NCI-H2196 treated with DMSO at 0.1 percent for 48 hours (cell line): ENCODE measurements around the gene KRTAP5-2.
"Not testable (repeated sequence)": the region's sequence is repeated elsewhere in the genome, so short reads cannot be mapped to it uniquely, and the experiment has no call there.

Source experiments
- DNase-seq: peaks from one replicate; lab custom pipeline; 2025; ENCODE audit not compliant: unreplicated experiment; lab: John Stamatoyannopoulos, UW

Gene KRTAP5-2, protein sequence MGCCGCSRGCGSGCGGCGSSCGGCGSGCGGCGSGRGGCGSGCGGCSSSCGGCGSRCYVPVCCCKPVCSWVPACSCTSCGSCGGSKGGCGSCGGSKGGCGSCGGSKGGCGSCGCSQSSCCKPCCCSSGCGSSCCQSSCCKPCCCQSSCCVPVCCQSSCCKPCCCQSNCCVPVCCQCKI

DNA sequence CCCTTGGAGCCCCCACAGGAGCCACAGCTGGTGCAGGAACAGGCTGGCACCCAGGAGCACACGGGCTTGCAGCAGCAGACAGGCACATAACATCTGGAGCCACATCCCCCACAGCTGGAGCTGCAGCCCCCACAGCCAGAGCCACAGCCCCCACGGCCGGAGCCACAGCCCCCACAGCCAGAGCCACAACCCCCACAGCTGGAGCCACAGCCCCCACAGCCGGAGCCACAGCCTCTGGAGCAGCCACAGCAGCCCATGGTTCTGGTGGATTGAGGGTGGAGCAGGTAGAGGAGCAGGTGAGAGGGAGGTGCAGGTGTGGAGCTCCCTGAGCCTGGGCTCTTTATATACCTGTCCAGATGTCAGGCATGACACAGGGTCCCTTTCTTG, at the start of gene KRTAP5-2:
Gene KRTAP5-2, minus strand, starts transcription at position 301 of the 387 bp plus-strand sequence. Its CDS starts 44 bp downstream, at position 257.
- no peak for DNase-seq

DNA sequence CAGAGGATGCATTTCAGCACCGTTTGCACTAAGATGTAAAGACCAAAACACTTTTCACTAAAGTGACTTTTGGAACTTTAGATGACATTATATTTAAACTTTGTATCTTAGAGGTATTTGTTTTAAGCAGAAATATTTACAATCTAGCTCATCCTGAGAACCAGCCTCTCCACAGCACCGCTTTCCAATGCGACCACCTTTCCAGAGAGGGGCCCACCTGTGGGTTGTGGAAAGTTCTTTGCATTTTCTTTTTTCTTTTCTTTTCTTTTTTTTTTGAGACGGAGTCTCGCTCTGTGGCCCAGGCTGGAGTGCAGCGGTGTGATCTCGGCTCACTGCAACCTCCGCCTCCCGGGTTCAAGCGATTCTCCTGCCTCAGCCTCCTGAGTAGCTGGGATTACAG, 48.4 kb upstream of the KRTAP5-2 start:
- not testable (repeated sequence) for DNase-seq

DNA sequence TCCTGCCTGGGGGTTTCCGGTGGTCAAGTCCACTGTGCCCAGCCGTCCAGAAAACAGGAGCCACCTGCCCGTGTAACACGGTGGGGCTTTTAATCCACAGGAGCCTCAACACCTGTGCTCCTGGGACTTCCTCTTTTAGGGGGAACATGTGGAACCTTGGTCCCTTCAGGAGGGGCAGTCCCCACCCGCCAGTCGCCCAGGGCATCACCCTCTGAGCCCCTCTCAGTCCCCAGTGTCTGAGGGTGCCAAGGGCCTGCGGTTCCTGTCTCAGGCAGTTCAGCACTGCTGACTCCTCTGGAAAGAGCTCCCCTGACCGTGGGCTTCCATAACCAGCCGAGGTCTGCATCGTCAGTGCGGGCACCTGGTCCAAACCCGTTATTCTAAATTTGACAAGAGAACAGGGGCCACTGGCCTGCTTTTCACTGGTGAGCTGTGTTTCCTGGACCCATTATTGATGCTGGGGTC, 47.3 kb upstream of the KRTAP5-2 start:
- no peak for DNase-seq

DNA sequence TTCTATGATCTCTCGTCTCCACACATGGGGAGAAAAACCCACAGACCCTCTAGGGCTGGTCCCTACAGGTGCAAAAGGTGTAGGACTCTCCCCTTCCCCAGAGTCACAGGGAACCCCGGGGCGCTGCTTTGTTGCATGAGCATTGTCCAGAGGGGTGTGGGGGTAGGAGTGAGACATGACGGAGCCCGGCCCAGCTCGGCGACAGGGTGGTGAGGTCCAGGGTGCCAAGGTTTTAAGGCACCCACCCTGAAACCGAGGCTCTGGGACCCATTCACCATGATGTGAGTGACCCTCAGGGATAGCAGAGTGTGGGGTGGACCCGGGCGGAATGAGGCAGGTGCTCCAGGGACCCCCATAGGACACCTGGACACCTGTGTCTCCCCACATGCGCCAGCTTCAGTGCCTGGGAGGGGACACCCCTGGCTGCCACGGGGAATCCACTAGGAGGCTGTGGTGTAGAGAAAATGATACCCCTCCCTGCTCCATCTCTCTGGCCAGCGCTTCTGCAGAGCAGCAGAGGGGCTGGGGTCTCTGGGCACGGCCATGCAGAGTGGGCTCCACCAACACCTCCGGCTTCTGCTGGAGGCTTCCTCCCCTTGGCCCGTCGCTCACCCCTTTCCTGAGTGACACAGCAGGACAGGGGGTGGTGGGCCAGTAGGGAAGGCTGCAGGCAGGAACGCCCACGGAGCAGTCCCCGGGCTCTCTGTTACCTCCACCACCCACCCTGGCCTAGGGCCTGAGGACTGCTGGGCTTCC, 46.7 kb upstream of the KRTAP5-2 start:
- DNase-seq, result no peak

DNA sequence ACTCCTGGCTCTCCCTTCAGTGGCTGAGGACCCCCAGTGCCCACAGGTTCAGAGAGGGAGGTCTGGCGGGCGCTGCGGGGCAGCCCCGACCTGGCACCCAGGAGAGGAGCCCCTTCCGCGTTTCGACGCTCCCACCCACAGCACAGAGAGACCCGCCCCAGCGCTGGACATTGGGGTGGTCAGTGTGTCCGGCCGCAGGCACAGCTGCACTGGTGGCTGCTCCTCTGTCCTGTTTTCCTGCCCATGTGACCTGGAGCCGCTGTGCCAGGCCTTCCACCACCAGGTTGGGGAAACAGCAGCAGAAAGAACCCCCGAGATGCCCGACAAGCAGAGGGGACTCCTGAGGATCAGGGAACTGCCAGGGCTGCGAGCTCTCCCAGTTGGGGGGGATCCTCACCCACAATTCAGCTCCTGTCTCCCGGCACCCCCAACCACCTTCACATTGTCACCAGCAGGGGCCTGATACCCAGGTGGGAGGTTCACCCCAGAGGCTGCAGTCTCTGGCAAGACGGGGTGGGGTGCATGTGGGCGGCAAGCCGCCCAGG, 45.1 kb upstream of the KRTAP5-2 start:
- DNase-seq, result no peak

DNA sequence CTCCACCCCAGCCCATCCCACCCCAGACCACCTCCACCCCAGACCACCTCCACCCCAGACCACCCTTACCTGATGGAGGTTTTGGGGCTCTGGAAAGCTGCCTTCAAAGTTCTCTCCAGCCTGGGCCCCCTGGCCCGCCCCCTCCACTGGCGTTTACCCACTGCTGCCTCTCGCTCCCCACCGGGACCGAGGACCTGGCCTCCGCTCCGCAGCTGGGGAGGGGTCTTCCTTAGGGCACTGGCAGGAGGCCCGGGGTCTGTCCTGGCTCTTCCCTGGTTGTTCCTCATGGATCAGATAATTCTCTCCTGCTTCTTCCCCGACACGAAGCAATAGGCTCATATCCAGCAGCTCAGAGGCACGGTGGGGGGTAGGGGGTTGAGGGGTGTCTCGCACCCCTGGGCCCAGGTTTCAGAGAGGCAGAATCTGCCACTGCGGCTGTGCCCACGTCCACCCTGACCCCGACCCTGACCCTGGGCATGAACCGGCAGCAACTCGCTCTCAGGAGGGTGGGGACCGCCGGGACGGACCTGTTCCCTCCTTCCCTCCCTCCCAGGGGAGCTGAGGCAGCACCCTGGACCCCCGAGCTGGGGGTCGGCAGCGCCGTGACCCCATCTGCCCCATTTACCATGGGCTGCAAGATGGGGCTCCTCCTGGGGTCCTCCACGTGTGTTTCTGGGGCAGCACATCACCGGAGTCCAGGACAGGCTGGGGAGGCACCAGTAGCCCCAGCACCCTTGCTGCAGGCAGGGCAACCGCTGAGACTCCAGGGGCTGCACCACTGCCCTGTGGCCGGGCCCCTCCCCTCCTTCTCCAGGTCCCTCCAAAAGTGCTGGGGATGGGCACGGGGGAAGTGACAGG, 44.4 kb upstream of the KRTAP5-2 start:
- DNase-seq, result no peak

DNA sequence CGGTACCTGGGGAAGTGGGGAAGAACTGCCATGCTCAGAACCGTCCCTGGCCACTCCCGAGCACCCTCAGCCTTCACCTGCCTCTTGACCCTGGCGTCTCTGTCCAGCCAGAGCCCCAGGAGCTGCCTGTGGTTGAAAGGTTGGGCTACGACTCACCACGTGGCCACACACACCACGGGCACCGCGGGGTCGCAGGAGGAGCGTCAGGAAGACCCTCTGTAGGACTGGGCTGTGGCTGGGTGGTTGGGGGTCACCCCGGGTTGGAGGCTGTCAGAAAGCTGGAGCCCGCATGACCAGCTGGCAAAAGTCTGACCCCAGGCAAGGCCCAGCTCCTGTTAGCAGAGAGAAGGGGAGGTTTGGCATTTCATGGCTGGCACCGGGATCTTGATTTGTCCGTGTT, 43.0 kb upstream of the KRTAP5-2 start:
- DNase-seq, result no peak

DNA sequence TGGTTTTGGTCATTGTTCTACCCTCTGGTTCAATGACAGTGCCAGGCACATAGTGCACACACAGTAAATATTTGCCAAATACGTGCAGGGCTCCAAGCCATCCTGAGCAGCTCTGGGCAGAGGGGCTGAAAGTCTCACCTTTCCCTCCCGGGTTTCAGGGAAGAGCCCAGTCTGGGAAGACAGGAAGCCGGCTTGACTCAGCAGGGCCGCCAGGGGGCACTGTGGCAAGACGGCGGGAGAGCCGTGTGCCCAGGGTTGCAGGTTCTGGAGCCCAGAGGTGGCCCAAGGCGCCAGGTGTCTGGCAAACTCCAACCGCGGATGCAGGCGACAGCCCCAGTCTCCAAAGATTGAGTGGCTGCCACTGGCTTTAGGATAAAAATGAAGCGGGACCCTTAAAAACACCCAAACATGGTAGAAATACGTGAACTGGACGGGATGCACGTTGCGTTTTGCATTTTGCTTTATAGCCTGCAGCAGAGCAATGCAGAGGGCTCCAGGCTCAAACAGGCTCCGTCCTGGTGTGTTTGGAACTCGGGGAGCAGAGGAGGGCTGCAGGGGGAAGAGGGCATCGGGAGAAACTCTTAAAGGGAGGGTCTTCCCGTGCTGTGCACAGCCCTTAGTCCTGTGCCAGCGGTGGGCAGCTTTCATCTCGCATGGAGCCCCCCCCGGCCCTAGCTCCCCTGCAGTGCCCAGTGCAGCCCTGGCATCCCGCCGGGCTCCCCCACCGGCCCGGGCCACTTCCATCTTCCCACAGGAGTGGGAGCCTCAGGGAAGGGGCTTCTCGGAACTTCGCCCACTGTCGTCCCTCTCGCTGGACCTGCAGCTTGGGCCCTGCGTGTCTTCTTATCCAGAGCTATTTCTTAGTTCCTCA, 42.2 kb upstream of the KRTAP5-2 start:
- no peak for DNase-seq

DNA sequence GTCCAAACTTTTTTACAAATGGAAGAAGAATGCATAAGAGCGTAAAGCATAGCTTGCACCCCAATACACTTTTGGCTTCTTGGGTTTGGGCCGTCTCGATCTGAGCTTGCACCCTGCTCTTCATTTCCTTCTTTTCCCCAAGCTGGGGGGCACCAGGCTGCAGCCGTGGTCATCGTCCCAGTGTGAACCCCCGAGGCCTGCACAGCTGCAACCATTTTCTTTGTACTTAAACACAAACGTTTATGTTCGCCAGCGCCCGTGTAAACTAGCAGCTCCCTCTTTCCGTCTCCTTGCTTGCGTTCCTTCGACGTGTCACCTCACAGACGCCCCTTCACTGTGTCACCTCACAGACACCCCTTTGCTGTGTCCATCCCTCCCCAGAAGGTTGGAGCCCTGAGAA, 41.6 kb upstream of the KRTAP5-2 start:
- DNase-seq, result no peak

DNA sequence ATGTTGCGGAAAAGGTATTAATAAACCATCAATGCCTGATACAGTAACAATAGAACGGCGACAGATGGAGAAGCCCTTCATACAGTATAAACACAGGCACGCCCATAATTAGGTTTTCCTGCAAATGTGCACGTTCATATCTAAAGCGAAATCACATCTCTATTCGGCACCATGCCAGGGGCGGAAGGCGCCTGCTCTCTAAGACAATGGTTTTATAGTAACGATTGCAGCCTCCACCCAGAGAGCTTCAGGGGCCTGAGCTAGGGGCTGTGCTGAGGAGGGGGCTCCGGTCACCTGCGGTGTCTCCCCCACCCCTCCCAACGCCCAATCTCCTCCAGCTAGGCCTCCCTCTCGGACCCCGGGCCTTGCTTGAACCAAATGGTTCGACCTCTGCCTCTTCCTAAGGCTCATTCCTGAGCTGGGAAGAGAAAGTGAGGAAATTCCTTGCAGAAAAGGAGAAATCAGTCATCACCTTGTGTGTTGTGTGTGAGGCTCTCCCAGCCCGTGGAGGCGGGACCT, 41.1 kb upstream of the KRTAP5-2 start:
- DNase-seq, result no peak

DNA sequence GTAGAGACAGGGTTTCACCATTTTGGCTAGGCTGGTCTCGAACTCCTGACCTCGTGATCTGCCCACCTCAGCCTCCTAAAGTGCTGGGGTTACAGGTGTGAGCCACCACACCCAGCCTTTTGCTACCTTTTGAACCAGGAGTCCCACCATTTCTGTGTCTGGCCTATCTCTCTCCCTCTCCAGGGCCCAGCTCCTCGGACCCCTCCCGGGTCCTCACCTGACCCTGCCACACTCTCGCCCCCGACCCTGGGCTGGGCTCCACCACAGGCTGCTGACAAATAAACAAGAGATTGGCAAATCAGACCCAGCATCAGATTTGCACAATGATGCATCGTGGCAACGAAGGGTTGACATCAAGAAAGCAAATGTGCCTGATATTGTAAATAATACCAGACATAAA, 40.2 kb upstream of the KRTAP5-2 start:
- DNase-seq, result no peak

DNA sequence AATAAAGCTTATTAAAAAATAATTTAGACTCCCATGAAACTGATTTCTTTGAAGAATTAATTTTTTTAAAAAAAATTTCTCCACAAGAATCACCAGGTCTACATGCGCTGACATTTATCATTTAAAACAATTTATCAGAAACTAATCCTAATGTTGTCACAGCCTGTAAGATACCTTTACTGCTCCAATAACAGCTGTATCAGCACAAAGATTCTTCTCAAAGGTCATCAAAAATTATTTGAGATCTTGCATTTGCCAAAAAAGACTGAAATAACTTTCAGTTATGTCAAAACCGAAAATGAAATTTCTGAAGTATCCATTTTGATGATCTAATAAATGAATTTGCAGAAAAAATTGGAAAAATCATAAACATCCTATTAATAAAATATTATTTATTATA, 39.5 kb upstream of the KRTAP5-2 start:
- DNase-seq, result no peak

DNA sequence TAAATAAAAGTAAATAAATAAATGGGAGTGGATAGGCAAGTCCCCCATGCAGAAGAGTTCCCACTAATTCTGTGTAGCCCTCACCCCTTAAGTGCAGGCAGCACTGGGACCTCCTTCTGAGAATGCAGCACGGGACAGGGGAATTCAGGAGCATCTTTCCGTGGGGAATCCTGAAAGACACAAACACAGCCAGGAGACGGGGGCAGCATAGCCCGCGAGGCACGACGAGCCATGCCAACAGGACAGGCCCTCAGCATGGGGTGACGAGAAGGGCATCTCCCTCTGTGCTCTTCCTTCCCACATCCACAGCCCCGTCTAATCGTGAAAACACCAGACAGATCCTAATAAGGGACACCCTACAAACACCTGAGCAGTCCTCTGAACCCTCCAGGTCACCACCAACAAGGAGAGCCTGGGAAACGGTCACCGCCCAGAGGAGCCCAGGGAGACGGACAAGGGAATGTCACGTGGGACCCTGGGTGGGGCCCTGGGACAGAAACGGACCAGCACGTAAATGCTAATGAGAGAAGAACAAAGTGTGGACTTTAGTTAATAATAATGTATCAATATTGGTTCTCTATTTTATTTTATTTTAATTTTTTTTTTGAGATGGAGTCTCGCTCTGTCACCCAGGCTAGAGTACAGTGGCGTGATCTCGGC, 38.3 kb upstream of the KRTAP5-2 start:
- DNase-seq, result no peak

DNA sequence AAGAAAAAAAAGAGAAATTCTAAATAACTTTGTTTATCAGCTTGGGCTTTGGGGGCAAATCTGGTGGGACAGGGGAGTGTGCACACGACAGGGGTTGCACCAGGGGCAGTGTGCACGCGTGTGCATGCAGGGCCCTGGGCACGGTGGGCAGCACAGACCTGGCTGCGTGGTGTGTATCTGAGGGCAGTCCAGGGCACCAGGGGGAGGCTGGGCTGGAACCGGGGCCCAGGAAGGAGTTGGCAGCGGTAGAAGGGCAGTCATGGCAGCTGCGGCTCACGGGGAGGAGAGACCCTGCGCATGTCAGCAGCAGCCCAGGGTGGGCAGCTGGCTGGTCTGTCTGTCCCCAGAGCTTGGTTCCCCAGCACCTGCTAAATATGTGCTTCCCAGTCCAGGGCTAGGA, 35.8 kb upstream of the KRTAP5-2 start:
- no peak for DNase-seq

DNA sequence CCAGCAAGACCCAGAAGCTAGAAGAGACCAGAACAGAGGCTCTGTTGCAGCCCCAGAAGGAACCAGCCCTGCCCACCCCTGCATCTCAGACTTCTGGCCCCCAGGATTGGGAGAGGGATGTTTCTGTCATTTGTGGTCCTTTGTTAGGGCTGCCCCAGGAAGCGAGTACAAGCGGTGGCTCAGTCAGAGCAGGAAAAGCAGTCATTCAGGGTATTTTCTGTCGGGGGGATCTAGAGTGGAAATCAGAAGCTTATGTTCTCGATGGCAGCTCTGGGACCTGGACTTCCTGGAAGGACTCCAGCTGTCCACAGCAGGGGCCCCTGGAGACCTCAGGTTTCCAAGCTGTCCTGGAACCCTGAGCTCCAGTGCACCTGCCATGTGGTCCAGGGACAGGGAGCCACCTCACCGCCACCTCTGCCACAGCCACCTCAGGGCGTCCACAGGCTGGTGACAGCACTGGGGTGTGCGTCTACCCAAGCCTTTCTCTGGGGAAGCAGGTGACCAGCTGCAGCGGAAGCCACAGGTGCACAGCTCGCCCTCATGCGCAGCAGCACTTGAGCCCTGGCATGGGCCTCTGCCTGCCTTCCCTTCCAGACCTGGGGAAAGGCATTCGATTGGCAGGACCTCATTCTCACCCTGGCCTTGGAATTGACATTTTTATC, 34.1 kb upstream of the KRTAP5-2 start:
- DNase-seq, result no peak

DNA sequence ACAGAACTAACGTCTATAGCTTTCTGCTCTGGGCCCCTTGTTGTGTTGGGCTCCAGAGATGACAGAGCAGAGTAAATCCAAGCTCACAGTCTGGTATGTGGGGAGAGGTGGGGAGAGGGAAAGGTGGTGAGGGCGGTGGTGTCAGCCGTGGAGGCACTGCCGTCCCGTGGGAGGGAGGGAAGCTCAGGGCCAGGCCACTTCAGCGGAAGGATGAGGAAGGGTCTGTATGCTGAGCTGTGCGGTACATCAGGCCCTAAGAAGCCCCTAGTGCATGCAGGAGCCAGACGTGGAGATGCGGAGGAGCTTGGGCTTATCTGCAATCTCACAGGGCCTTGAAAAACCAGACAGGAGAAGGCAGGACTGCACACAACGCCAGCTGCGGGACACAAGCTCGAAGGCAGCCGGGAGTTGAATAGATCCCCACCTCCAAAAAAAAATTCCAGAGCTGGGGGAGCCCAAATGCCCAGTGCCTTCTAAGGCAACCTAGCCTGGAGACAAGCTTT, 33.0 kb upstream of the KRTAP5-2 start:
- no peak for DNase-seq

DNA sequence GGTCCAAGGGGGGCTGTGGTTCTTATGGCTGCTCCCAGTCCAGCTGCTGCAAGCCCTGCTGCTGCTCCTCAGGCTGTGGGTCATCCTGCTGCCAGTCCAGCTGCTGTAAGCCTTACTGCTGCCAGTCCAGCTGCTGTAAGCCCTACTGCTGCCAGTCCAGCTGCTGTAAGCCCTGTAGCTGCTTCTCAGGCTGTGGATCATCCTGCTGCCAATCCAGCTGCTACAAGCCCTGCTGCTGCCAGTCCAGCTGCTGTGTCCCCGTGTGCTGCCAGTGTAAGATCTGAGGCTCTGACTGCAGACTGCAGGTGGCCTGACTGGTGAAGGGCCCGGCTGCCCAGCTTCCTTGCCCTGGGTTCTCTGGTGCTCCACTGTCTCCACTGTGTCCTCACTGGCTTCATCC, 32.2 kb upstream of the KRTAP5-2 start:
- DNase-seq, result no peak

DNA sequence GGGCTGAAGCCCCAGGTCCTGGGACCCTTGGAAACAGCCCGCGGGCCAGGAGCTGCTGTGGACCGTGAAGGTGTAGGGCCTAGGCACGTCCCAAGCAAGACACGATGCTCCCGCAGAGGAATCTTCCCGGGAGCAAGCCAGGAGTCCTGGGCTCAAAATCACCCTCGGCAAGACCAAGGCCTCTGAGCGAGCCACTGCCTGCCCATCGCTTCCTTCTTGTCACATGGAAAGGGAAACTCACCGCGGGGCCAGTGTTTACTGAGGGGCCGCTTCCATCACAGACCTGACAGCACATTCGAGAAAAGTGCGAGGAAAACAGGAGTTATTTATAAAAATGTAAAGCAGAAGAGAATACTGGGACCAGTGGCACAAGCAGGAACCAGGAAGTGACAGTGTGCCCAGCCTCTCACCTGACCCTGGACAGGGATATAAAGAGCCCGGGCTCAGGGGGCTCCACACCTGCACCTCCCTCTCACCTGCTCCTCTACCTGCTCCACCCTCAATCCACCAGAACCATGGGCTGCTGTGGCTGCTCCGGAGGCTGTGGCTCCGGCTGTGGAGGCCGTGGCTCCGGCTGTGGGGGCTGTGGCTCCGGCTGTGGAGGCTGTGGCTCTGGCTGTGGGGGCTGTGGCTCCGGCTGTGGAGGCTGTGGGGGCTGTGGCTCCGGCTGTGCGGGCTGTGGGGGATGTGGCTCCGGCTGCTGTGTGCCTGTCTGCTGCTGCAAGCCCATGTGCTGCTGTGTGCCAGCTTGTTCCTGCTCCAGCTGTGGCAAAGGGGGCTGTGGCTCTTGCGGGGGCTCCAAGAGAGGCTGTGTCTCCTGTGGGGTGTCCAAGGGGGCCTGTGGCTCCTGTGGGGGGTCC, 31.5 kb upstream of the KRTAP5-2 start, which contains the start of gene KRTAP5-5:
Gene KRTAP5-5, plus strand, starts transcription at position 450 of the 860 bp plus-strand sequence. Its CDS starts 66 bp downstream, at position 516.
- no peak for DNase-seq
